22Rv1 (cell line): ENCODE results near the gene C4orf51.

Experiments used
- ZFX ChIP-seq: fragments of 450-650 bp; IDR thresholded peaks from 2 replicates; pipeline ENCODE4 v1.6.1; 2017; ENCODE audit warnings: antibody characterized with exemption, borderline replicate concordance
- TF ChIP-seq, protein P1 (sequence below): fragments of 450-650 bp; IDR thresholded peaks from 2 replicates; pipeline ENCODE4 v1.5.1; 2017; ENCODE audit warnings: mild to moderate bottlenecking

DNA sequence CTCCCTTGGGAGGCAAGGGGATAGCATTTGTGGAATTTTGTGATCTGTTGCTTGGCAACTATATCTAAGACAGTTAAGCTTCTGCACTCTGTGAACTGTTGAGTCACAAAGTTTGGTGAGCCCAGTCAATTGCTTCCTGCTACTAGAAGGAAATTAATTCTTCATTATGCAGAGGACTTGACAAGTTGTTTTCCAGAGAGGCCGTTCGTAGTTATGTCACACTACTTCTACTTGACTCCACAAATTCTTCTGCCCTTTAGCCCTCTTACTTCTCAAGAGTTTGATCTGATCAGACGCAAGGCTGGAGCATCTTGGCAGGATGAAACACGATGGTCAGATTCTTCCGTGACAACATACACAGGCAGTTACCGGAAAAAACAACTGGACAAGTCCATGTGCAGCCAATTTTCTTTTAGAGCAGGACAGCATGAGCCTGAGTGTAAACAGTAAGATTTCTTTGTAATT is at the start of gene C4orf51:
- TF ChIP-seq, protein P1, sequence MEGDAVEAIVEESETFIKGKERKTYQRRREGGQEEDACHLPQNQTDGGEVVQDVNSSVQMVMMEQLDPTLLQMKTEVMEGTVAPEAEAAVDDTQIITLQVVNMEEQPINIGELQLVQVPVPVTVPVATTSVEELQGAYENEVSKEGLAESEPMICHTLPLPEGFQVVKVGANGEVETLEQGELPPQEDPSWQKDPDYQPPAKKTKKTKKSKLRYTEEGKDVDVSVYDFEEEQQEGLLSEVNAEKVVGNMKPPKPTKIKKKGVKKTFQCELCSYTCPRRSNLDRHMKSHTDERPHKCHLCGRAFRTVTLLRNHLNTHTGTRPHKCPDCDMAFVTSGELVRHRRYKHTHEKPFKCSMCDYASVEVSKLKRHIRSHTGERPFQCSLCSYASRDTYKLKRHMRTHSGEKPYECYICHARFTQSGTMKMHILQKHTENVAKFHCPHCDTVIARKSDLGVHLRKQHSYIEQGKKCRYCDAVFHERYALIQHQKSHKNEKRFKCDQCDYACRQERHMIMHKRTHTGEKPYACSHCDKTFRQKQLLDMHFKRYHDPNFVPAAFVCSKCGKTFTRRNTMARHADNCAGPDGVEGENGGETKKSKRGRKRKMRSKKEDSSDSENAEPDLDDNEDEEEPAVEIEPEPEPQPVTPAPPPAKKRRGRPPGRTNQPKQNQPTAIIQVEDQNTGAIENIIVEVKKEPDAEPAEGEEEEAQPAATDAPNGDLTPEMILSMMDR = no peak
- no peak for TF ChIP-seq ZFX
